CD14-positive monocyte (primary cell): ENCODE results near the gene SLIT3. TPM values are rescaled to one million over a fixed set of nuclear protein-coding genes. Genes with fewer than 3 reads are reported as not detected.

Experiments
- DNase-seq, 3 donors: peaks; one replicate each; pipeline ENCODE4 v3.0.0-alpha.2; 2011 to 2022
- H2AFZ ChIP-seq: 2 replicates; pipeline ENCODE4 v1.6.0; 2012; ENCODE audit warnings: mild to moderate bottlenecking, low read depth, low read length, inconsistent platforms; ENCODE audit not compliant: insufficient read depth, poor library complexity, severe bottlenecking
- H3K27ac ChIP-seq, 2 donors: 1 replicate in 1 of 2; 2 replicates in 1 of 2; pipeline ENCODE4 v1.5.1; 2012 to 2013; ENCODE audit warnings: low read length in 2 of 2, control low read depth in 1 of 2, inconsistent platforms in 1 of 2, low read depth in 1 of 2, mild to moderate bottlenecking in 1 of 2
- H3K27me3 ChIP-seq, 2 donors: one replicate each; pipeline versions ENCODE4 v1.6.0 to v1.6.1; 2011 to 2013; ENCODE audit warnings: low read length in 2 of 2; ENCODE audit not compliant: control insufficient read depth in 2 of 2, insufficient read depth in 2 of 2
- H3K36me3 ChIP-seq, 2 donors: replicated peaks in 1 of 2; 1 replicate in 1 of 2; 2 replicates in 1 of 2; pipeline versions ENCODE4 v1.5.1 to v1.6.1; 2012 to 2013; ENCODE audit warnings: low read length in 2 of 2, control low read depth in 1 of 2, inconsistent platforms in 1 of 2, mild to moderate bottlenecking in 1 of 2; ENCODE audit not compliant: insufficient read depth in 2 of 2, control insufficient read depth in 1 of 2
- H3K4me1 ChIP-seq, 2 donors: 1 replicate in 1 of 2; 2 replicates in 1 of 2; pipeline versions ENCODE4 v1.5.1 to v1.6.1; 2012 to 2013; ENCODE audit warnings: low read length in 2 of 2, control low read depth in 1 of 2, inconsistent platforms in 1 of 2, mild to moderate bottlenecking in 1 of 2, moderate library complexity in 1 of 2; ENCODE audit not compliant: insufficient read depth in 2 of 2, control insufficient read depth in 1 of 2
- H3K4me2 ChIP-seq: replicated peaks from 2 replicates; pipeline ENCODE3; 2012; ENCODE audit warnings: low read length, moderate library complexity, mild to moderate bottlenecking; ENCODE audit not compliant: poor library complexity, severe bottlenecking; ENCODE audit errors: extremely low read depth
- H3K4me3 ChIP-seq, 3 experiments: fragments of 200-600 bp in 1 of 3; sonication (generic) in 1 of 3; replicated peaks in 1 of 3; 1 replicate in 2 of 3; 2 replicates in 1 of 3; pipeline ENCODE4 v1.5.1; 2011 to 2013; ENCODE audit warnings: low read length in 3 of 3, mild to moderate bottlenecking in 3 of 3, control low read depth in 2 of 3, low read depth in 2 of 3, inconsistent platforms in 1 of 3, moderate library complexity in 1 of 3
- H3K79me2 ChIP-seq: 2 replicates; pipeline ENCODE4 v1.6.0; 2012; ENCODE audit warnings: mild to moderate bottlenecking, control low read depth, inconsistent platforms, low read length, moderate library complexity; ENCODE audit not compliant: insufficient read depth
- H3K9ac ChIP-seq: 2 replicates; pipeline ENCODE4 v1.6.0; 2017; ENCODE audit warnings: low read length, mild to moderate bottlenecking; ENCODE audit not compliant: insufficient read depth, poor library complexity, severe bottlenecking
- H3K9me3 ChIP-seq, 2 donors: replicated peaks in 1 of 2; 1 replicate in 1 of 2; 2 replicates in 1 of 2; pipeline versions ENCODE4 v1.5.1 to v1.6.1; 2012 to 2013; ENCODE audit warnings: low read length in 2 of 2, control low read depth in 1 of 2; ENCODE audit not compliant: control insufficient read depth in 1 of 2, insufficient read depth in 1 of 2
- H4K20me1 ChIP-seq: 2 replicates; pipeline ENCODE4 v1.6.0; 2012; ENCODE audit warnings: mild to moderate bottlenecking, low read length, control low read depth, moderate library complexity; ENCODE audit not compliant: insufficient read depth
- H3K27ac Mint-ChIP-seq, 7 donors: one replicate each; pipeline ENCODE4 v1.8.0; 2020; ENCODE audit warnings: mild to moderate bottlenecking in 7 of 7, mixed read lengths in 7 of 7, moderate library complexity in 6 of 7, inconsistent platforms in 2 of 7
- H3K27me3 Mint-ChIP-seq, 3 donors: one replicate each; pipeline ENCODE4 v1.8.0; 2021 to 2022; ENCODE audit warnings: low read depth in 3 of 3, mild to moderate bottlenecking in 3 of 3, mixed read lengths in 3 of 3, moderate library complexity in 3 of 3, inconsistent platforms in 1 of 3
- H3K36me3 Mint-ChIP-seq, 2 donors: one replicate each; pipeline ENCODE4 v1.8.0; 2020; ENCODE audit warnings: mixed read lengths in 2 of 2, inconsistent platforms in 1 of 2, mild to moderate bottlenecking in 1 of 2
- H3K4me1 Mint-ChIP-seq: one replicate; pipeline ENCODE4 v1.8.0; 2020; ENCODE audit warnings: mild to moderate bottlenecking, mixed read lengths
- H3K4me3 Mint-ChIP-seq, 2 donors: one replicate each; pipeline ENCODE4 v1.8.0; 2020; ENCODE audit warnings: mild to moderate bottlenecking in 2 of 2, mixed read lengths in 2 of 2, moderate library complexity in 1 of 2
- H3K9me3 Mint-ChIP-seq, 7 donors: one replicate each; pipeline ENCODE4 v1.8.0; 2020 to 2022; ENCODE audit warnings: mixed read lengths in 7 of 7, mild to moderate bottlenecking in 6 of 7, moderate library complexity in 6 of 7, inconsistent platforms in 2 of 7
- CTCF ChIP-seq: fragments of 200-600 bp; IDR thresholded peaks from one replicate; pipeline ENCODE4 v1.8.0; 2022; ENCODE audit warnings: antibody characterized with exemption, mild to moderate bottlenecking
- WGBS: methylation state at CpG from one replicate; pipeline ENCODE4 v1.1.5; 2013; ENCODE audit warnings: missing lambda C conversion rate; ENCODE audit not compliant: insufficient coverage; 5-methylcytosine and 5-hydroxymethylcytosine counted together
- intact Hi-C, 2 donors: fragments of 100-400 bp; cut with micrococcal nuclease; formaldehyde crosslinking; loops; one replicate each; pipeline versions ENCODE4 v1.15.0 to v1.15.1; 2023
- polyA plus RNA-seq, 3 donors: library from polyadenylated mRNA; depleted of rRNA in 1 of 3; unstranded in 2 of 3; stranded (reverse) in 1 of 3; fragments of 300-500 nt in 2 of 3; fragments of >200 nt in 1 of 3; fragmentation: Illumina TruSeq in 2 of 3; gene quantifications; 1 replicate in 2 of 3; 2 replicates in 1 of 3; pipeline ENCODE4 v1.2.3, GENCODE V29; 2012 to 2021

The SLIT3 gene
- polyA plus RNA-seq, 3 donors = not detected

GRCh38 chr5:169242849-169243186 lies 58.1 kb downstream of the SLIT3 start:
- WGBS = 94% methylated on average over 2 of the region's 2 CpGs
- peaks cover 0 to 4% (median 2%) of the 10 kb centered on the region in 7 donors for H3K9me3 Mint-ChIP-seq
- Histone ChIP-seq H3K4me2 (no peak overlapping the region), H3K4me1 (no peaks in the 10 kb centered on the region), H3K27me3 (no peaks in the 10 kb centered on the region), H3K4me3 (no peak overlapping the region), H3K9me3 (no peaks in the 10 kb centered on the region), H4K20me1 (no peaks in the 10 kb centered on the region), H3K79me2 (no peaks in the 10 kb centered on the region), H3K36me3 (no peaks in the 10 kb centered on the region), H3K27ac (no peak overlapping the region), H2AFZ (no peak overlapping the region), H3K9ac (no peak overlapping the region)
- H3K27me3 Mint-ChIP-seq = peaks cover 0 to 2% (median 2%) of the 10 kb centered on the region in 3 donors
- H3K36me3 Mint-ChIP-seq = no peaks in the 10 kb centered on the region
- no peak overlapping the region for H3K4me3 Mint-ChIP-seq
- TF ChIP-seq CTCF = no peak
- no peak overlapping the region for H3K27ac Mint-ChIP-seq
- no peaks in the 10 kb centered on the region for H3K4me1 Mint-ChIP-seq
- intact Hi-C loops = no loop called here
- DNase-seq = no peak

- 0% methylated on average over 1 of the region's 4 CpGs for WGBS
- Histone ChIP-seq H3K9ac (no peak overlapping the region), H3K9me3 (peaks cover 0 to 2% of the 10 kb centered on the region in 2 donors), H3K4me2 (no peak overlapping the region), H2AFZ (no peak overlapping the region), H3K36me3 (no peaks in the 10 kb centered on the region), H3K4me1 (no peaks in the 10 kb centered on the region), H3K4me3 (no peak overlapping the region), H4K20me1 (no peaks in the 10 kb centered on the region), H3K27me3 (no peaks in the 10 kb centered on the region), H3K27ac (no peak overlapping the region), H3K79me2 (no peaks in the 10 kb centered on the region)
- TF ChIP-seq CTCF = no peak
- intact Hi-C loops = no loop called here
- Mint-ChIP-seq H3K9me3 (peaks cover 0 to 4% (median 2%) of the 10 kb centered on the region in 7 donors), H3K36me3 (no peaks in the 10 kb centered on the region), H3K27me3 (peaks cover 0 to 2% (median 2%) of the 10 kb centered on the region in 3 donors), H3K4me1 (no peaks in the 10 kb centered on the region), H3K4me3 (no peak overlapping the region), H3K27ac (no peak overlapping the region)
- no peak for DNase-seq
Observed at GRCh38 chr5:169242175-169242848, 58.6 kb downstream of the SLIT3 start.
